Measurements from ENCODE around the gene KCNJ9.

- no peak for TF ChIP-seq GATA3 (IDR thresholded peaks at IDR 0.05; ENCODE audit: low read depth, low read length)
- TF ChIP-seq GATA2 (IDR thresholded peaks at IDR 0.05; ENCODE audit: low read depth, low read length), result no peak
Observed at GRCh38 chr1:160091666-160092223, 10.4 kb downstream of the KCNJ9 start.

All from SH-SY5Y (cell line).